Measurements from ENCODE around the gene CRMP1.

GRCh38 chr4:5828005-5828391 lies 64.9 kb downstream of the CRMP1 start:
- TF ChIP-seq POLR2A (IDR thresholded peaks at IDR 0.05) (no peak), POLR2AphosphoS5 (IDR thresholded peaks at IDR 0.05) (no peak)
- TF ChIP-seq, protein P1, sequence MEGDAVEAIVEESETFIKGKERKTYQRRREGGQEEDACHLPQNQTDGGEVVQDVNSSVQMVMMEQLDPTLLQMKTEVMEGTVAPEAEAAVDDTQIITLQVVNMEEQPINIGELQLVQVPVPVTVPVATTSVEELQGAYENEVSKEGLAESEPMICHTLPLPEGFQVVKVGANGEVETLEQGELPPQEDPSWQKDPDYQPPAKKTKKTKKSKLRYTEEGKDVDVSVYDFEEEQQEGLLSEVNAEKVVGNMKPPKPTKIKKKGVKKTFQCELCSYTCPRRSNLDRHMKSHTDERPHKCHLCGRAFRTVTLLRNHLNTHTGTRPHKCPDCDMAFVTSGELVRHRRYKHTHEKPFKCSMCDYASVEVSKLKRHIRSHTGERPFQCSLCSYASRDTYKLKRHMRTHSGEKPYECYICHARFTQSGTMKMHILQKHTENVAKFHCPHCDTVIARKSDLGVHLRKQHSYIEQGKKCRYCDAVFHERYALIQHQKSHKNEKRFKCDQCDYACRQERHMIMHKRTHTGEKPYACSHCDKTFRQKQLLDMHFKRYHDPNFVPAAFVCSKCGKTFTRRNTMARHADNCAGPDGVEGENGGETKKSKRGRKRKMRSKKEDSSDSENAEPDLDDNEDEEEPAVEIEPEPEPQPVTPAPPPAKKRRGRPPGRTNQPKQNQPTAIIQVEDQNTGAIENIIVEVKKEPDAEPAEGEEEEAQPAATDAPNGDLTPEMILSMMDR (IDR thresholded peaks at IDR 0.05): no peak

Measured in gastroesophageal sphincter (tissue), 3 donors.